Measurements from ENCODE around the gene GIPC1. TPM values are rescaled to one million over a fixed set of nuclear protein-coding genes. Genes with fewer than 3 reads are reported as not detected.

GIPC1 gene
- total RNA-seq, 1 experiment from 2014 or later: 160 TPM

DNA sequence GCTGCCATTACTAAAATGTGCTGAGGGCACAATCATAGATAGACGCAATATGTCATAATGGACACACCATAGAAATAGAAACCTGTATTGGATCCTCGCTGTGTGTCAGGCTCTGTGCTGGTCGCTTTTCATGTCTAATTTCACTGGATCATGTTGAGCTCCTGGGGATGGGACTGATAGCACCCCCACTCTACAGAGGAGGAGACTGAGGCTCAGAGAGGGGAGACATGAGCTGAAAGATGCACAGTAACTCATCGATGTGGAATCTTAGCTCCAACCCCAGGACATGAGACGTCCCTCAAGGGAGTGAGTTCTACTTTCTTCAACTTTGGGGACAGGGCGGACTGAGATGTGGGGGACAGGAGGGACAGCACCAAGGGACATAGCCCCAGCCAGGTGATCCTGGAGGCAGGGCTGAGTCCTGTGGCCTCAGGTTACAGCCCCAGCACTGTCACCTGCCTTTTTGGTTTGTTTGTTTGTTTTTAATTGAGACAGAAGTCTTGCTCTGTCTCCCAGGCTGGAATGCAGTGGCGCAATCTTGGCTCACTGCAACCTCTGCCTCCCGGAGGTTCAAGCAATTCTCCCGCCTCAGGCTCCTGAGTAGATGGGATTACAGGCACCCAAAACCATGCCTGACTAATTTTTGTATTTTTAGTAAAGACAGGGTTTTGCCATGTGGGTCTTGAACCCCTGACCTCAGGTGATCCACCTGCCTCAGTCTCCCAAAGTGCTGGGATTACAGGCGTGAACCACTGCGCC, 6.6 kb upstream of the GIPC1 start:
- Histone ChIP-seq H3K9me3 (ENCODE audit: control insufficient read depth, insufficient read depth, low read depth, low read length) (no peaks in the 10 kb centered on the region), H3K4me1 (ENCODE audit: control insufficient read depth, insufficient read depth, low read length) (peaks cover 6% of the 10 kb centered on the region), H3K27ac (ENCODE audit: low read length) (no peak overlapping the region), H3K27me3 (ENCODE audit: control insufficient read depth, insufficient read depth, low read length) (no peaks in the 10 kb centered on the region), H3K36me3 (ENCODE audit: control insufficient read depth, insufficient read depth, low read length) (no peaks in the 10 kb centered on the region), H3K4me3 (ENCODE audit: low read depth in 2 of 2, low read length in 2 of 2) (no peak overlapping the region)
- ChIA-PET POLR2A (interaction anchor here (0.6 kb wide), 3 partner anchors 16 to 101 kb away, joined by 3 to 4 read pairs (median 3); no protein-coding TSS in a partner anchor), CTCF (no interaction called here)
- no peak for TF ChIP-seq POLR2AphosphoS5 (IDR thresholded peaks at IDR 0.05; ENCODE audit: low read depth, low read length)
- TF ChIP-seq CTCF (IDR thresholded peaks at IDR 0.05): no peak
- no peak for TF ChIP-seq SIN3A (IDR thresholded peaks at IDR 0.05; ENCODE audit: borderline replicate concordance, insufficient read depth, low read depth, low read length)
- TF ChIP-seq, protein P1, sequence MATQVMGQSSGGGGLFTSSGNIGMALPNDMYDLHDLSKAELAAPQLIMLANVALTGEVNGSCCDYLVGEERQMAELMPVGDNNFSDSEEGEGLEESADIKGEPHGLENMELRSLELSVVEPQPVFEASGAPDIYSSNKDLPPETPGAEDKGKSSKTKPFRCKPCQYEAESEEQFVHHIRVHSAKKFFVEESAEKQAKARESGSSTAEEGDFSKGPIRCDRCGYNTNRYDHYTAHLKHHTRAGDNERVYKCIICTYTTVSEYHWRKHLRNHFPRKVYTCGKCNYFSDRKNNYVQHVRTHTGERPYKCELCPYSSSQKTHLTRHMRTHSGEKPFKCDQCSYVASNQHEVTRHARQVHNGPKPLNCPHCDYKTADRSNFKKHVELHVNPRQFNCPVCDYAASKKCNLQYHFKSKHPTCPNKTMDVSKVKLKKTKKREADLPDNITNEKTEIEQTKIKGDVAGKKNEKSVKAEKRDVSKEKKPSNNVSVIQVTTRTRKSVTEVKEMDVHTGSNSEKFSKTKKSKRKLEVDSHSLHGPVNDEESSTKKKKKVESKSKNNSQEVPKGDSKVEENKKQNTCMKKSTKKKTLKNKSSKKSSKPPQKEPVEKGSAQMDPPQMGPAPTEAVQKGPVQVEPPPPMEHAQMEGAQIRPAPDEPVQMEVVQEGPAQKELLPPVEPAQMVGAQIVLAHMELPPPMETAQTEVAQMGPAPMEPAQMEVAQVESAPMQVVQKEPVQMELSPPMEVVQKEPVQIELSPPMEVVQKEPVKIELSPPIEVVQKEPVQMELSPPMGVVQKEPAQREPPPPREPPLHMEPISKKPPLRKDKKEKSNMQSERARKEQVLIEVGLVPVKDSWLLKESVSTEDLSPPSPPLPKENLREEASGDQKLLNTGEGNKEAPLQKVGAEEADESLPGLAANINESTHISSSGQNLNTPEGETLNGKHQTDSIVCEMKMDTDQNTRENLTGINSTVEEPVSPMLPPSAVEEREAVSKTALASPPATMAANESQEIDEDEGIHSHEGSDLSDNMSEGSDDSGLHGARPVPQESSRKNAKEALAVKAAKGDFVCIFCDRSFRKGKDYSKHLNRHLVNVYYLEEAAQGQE (IDR thresholded peaks at IDR 0.05; ENCODE audit: insufficient read depth in 1 of 2, low read depth in 2 of 2, low read length in 1 of 2): no peak
- TF ChIP-seq TCF7L2 (IDR thresholded peaks at IDR 0.05; ENCODE audit: low read depth, low read length): no peak
- ATAC-seq: no peak
- DNase-seq (ENCODE audit: low read depth, low spot score): no peak
- intact Hi-C loops (cut with micrococcal nuclease; ENCODE audit: unreplicated experiment) (no loop called here), in situ Hi-C loops (cut with HindIII; ENCODE audit: low pct_unique_long_range_greater_than_20kb, low sequenced_read_pairs) (no loop called here)
- no TSS peak for BruUV-seq (replicated peaks)

GRCh38 chr19:14497228-14497921, 1.4 kb upstream of the GIPC1 start:
- CTCF ChIA-PET: interaction anchor here (0.7 to 2.4 kb wide), 2 partner anchors 8 to 203 kb away, joined by 3 to 10 read pairs; no protein-coding TSS in a partner anchor
- no peak overlapping the region for H3K4me3 ChIP-seq (ENCODE audit: low read depth in 2 of 2, low read length in 2 of 2)
- ATAC-seq: no peak
- no peaks in the 10 kb centered on the region for H3K27me3 ChIP-seq (ENCODE audit: control insufficient read depth, insufficient read depth, low read length)
- POLR2A ChIA-PET: interaction anchor here (0.6 kb wide), 1 partner anchor 13 kb away, joined by 4 read pairs; no protein-coding TSS in a partner anchor
- in situ Hi-C loops (cut with HindIII; ENCODE audit: low pct_unique_long_range_greater_than_20kb, low sequenced_read_pairs): no loop called here
- intact Hi-C loops (cut with micrococcal nuclease; ENCODE audit: unreplicated experiment): no loop called here
- peak overlapping the region; percentile 92 for H3K27ac ChIP-seq (ENCODE audit: low read length)
- DNase-seq (ENCODE audit: low read depth, low spot score): no peak
- BruUV-seq (replicated peaks): no TSS peak
- H3K9me3 ChIP-seq (ENCODE audit: control insufficient read depth, insufficient read depth, low read depth, low read length): no peaks in the 10 kb centered on the region
- H3K36me3 ChIP-seq (ENCODE audit: control insufficient read depth, insufficient read depth, low read length): no peaks in the 10 kb centered on the region
- TF ChIP-seq CTCF (IDR thresholded peaks at IDR 0.05) (no peak), TCF7L2 (IDR thresholded peaks at IDR 0.05; ENCODE audit: low read depth, low read length) (no peak), SIN3A (IDR thresholded peaks at IDR 0.05; ENCODE audit: borderline replicate concordance, insufficient read depth, low read depth, low read length) (no peak), POLR2AphosphoS5 (IDR thresholded peaks at IDR 0.05; ENCODE audit: low read depth, low read length) (no peak)
- TF ChIP-seq, protein P1 (IDR thresholded peaks at IDR 0.05; ENCODE audit: insufficient read depth in 1 of 2, low read depth in 2 of 2, low read length in 1 of 2): no peak
- H3K4me1 ChIP-seq (ENCODE audit: control insufficient read depth, insufficient read depth, low read length): peaks cover 18% of the 10 kb centered on the region

Measured in Panc1 (cell line).